HG03095 (cell line): Measurements from ENCODE around the gene RGL3.
"Not testable (repeated sequence)": the region's sequence is repeated elsewhere in the genome, so short reads cannot be mapped to it uniquely, and the experiment has no call there.

ENCODE experiments used
- ATAC-seq: cut with Tn5 transposase; IDR thresholded peaks from one replicate; pipeline ENCODE4 v1.9.1; 2021; ENCODE audit warnings: moderate library complexity; ENCODE audit not compliant: unreplicated experiment

The RGL3 gene

GRCh38 chr19:11420429-11421370 is 1.6 kb upstream of the RGL3 start:
- no peak for ATAC-seq

DNA sequence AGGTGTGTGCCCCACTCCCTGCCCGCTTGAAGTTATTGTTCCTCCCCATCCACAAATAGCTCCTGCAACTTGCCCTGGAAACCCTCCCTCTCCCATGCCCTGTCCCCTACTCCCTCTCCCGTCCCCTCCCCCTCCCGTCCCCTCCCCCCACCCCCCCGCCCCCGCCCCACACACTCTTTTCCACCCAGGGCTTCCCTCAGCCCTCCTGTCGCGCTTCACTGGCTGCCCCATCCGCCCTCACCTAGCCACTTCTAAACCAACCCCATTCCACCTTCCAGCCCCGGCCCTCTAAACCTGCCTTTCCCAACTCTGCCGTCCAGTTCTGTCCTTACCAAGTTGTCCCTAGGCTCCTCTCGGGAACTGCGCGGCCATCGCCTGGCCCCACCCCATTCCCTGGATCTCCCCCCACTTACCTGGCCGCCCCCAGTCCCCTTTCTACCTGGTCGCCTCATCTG is 993 bp downstream of the RGL3 start:
- ATAC-seq: no peak

- ATAC-seq: no peak
Observed at GRCh38 chr19:11416346-11417052, 2.6 kb downstream of the RGL3 start.

- ATAC-seq: no peak
Observed at GRCh38 chr19:11414544-11414943, 4.6 kb downstream of the RGL3 start.

GRCh38 chr19:11410682-11411081 is 8.4 kb downstream of the RGL3 start:
- no peak for ATAC-seq

DNA sequence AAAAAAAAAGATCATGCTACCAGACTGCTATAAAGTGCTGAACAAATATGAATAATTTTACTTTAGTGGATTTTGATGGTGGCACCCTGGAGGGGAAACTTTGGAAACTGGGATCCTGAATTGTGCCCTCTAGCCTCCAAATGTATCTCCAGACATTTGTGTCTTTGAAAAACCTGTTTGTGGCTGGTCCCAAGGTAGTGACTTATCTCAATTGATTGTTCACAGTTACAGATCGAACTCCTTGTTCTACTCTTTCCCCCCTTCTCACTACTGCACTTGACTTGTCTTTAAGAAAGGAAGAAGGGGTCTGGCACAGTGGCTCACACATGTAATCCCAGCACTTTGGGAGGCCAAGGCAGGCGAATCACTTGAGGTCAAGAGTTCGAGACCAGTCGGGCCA is 10.5 kb downstream of the RGL3 start:
- no peak for ATAC-seq

DNA sequence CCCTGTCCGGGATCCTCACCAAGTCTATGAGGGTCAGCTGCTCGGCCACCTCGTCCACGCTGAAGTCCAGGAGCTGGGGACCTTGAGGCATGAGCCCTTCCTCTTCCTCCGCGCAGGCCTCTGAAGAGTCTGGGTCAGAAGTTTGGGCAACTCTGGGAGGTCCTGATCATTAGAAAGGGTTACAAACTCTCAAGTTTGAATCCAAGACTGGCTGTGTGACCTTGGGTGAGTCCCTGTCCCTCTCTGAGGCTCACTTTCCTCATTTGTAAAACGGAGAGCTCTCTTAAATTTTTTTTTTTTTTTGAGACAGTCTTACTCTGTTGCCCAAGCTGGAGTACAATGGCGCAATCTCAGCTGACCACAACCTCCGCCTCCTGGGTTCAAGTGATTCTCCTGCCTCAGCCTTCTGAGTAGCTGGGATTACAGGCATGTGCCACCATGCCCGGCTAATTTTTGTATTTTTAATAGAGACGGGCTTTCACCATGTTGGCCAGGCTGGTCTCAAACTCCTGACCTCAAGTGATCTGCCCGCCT is 12.3 kb downstream of the RGL3 start:
- ATAC-seq: not testable (repeated sequence)

DNA sequence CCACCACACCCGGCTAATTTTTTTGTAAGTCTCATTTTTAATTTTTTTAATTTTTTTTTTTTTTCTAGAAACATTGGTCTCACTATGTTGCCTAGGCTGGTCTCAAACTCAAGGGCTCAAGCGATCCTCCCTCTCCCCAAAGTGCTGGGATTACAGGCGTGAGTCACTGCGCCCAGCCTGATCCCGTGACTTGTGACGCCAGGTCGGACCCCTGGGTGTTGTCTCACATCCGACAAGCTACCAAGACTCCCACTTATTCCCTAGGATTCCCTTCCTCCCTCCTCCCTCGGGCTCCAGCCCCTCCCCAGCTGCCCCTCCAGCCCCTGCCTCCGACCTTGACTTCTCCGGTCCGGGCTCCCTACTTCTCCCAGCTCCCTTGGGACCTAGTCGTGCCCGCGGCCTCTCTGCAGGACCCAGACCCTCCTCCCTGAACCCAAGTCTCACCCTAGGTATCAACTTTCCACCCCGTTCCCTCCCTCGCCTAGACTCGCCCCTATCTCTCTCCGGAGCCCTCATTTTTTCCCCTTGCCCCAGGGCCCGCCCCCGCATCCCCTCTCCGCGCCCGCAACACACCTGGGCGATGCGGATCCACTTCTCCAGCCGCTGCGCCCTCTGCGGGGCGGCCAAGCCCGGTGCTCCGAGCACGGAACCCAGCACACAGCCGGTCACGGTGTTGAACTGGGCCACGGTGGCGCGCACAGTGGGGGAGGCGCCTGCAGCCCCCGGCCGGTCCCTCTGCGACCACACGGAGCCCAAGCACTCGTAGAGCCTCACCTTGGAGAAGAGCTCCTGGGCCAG is 13.1 kb downstream of the RGL3 start:
- no peak for ATAC-seq

DNA sequence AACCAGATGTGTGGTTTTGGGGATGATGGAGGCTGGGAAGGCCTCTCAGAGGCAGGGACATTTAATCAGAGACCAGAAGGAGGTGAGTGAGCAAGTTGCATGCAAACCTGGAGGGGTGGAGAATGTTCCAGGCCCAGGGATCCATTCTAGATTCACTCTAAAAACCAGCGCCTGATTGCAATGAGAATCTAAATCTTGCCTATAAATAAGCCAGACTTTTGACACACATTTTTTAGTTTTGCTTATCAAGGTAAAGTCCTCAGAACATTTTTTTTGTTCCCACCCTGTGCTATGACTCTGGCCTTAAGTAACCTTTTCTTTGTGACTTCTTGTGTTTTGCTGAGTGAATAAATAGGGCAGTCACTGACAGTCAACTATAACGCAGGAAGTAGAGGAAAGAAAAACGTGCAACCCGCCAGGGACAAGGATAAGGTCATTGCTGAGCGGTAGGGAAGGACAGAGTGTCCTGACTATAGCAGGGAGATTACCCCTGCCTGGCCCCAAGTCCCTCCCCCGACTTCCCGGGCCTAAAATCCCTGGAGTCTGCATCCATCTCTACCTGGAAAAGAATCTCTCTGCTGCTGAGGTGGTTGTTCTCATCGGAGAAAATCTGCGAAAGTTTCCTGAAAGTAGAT is 14.4 kb downstream of the RGL3 start:
- no peak for ATAC-seq

DNA sequence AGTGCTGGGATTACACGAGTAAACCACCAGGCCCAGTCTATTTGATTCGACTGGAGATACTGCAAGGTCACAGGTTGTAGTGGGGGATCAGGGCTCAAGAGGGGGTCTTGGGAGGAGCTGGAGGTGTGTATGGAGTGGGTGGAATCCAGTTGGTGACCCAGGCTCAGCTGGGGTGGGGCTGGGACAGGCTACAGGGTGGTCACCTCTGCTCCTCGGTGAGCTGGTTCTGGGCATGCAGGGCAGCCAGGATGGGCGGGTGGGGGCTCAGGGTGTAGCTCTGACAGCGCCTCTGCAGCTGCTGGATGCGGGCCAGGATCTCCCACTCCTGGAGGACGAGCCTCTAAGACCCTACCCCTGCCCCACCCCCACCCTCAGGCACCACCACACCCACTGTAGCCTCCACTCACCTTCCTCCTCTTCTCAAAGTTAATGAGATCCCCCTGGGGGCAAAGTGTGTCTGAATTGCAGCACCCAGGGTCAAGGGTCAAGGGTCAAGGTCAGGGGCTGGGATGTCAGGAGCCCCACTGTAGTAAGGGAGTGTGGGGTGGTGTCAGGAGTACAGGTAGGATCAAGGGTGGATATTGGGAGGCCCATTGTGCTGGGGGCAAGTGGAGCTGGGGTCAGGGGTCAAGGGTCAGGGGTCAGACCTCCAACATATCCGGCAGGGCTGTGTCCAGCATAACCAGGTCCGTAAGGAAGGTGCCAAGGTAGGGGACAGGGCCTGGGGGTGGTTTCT is 17.1 kb downstream of the RGL3 start:
- no peak for ATAC-seq

DNA sequence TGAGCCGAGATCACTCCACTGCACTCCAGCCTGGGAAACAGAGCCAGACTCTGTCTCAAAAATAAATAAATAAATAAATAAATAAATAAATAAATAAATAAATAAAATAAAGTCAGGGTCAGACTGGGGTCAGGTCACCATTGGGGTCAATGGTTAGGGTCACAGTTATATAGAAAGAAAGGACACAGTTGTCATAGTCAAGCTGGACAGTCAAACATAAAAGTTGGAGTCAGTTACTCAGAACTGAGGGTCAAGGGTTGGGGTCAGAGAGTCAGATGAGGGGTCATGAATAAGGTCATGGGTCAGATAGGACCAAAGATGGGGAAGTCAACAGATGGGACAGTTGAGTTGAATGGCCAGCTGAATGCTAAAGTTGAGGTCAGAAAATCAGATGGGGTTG is 18.3 kb downstream of the RGL3 start:
- ATAC-seq: no peak

- ATAC-seq: no peak
Observed at GRCh38 chr19:11399667-11400066, 19.4 kb downstream of the RGL3 start.

GRCh38 chr19:11397089-11397610 is 22.0 kb downstream of the RGL3 start:
- no peak for ATAC-seq

GRCh38 chr19:11390933-11391680 is 28.0 kb downstream of the RGL3 start:
- no peak for ATAC-seq

GRCh38 chr19:11390359-11390758 is 28.8 kb downstream of the RGL3 start:
- ATAC-seq: no peak

- ATAC-seq: no peak
Observed at GRCh38 chr19:11387162-11388034, 31.7 kb downstream of the RGL3 start.

DNA sequence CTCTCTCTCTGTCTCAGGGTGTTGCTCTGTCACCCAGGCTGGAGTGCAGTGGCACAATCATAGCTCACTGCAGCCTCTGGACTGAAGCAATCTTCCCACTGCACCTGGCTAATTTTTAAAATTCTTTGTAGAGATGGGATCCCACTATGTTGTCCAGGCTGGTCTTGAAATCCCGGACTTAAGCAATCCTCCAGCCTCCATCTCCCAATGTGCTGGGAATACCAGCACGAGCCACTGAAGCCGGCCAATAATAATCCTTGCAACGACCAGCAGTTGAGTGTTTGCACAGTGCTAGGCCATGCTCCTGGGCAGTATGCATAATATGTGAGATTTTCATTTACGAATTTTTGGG is 34.4 kb downstream of the RGL3 start:
- ATAC-seq: no peak

DNA sequence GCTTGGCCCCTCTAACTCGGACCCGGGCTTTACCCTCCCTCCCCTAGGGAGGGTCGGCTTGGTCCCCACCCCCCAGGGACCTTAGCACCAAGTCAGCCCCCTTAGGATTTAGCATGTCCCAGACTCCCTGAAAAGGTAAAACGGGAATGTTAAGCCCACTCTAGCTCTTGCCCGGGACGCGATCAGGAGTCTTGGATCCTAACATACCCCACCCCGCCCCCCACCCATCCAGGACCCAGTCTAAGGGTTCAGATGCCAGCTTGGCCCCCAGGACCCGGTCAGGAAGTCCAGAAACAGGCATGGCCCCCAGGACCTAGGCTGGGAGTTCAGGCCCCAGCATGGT is 35.4 kb downstream of the RGL3 start:
- no peak for ATAC-seq
